ENCODE results near the gene PNMA8A.

- TF ChIP-seq TAF1 (IDR thresholded peaks at IDR 0.05; ENCODE audit: borderline replicate concordance, insufficient read depth, low read length) (no peak), FOXP2 (optimal IDR thresholded peaks at IDR 0.05; ENCODE audit: borderline replicate concordance, extremely low read depth, extremely low read length, insufficient read depth) (no peak), POLR2AphosphoS5 (IDR thresholded peaks at IDR 0.05; ENCODE audit: low read depth, low read length) (no peak), SIN3A (IDR thresholded peaks at IDR 0.05; ENCODE audit: borderline replicate concordance, insufficient read depth, low read length) (no peak)
- TF ChIP-seq, protein P1, sequence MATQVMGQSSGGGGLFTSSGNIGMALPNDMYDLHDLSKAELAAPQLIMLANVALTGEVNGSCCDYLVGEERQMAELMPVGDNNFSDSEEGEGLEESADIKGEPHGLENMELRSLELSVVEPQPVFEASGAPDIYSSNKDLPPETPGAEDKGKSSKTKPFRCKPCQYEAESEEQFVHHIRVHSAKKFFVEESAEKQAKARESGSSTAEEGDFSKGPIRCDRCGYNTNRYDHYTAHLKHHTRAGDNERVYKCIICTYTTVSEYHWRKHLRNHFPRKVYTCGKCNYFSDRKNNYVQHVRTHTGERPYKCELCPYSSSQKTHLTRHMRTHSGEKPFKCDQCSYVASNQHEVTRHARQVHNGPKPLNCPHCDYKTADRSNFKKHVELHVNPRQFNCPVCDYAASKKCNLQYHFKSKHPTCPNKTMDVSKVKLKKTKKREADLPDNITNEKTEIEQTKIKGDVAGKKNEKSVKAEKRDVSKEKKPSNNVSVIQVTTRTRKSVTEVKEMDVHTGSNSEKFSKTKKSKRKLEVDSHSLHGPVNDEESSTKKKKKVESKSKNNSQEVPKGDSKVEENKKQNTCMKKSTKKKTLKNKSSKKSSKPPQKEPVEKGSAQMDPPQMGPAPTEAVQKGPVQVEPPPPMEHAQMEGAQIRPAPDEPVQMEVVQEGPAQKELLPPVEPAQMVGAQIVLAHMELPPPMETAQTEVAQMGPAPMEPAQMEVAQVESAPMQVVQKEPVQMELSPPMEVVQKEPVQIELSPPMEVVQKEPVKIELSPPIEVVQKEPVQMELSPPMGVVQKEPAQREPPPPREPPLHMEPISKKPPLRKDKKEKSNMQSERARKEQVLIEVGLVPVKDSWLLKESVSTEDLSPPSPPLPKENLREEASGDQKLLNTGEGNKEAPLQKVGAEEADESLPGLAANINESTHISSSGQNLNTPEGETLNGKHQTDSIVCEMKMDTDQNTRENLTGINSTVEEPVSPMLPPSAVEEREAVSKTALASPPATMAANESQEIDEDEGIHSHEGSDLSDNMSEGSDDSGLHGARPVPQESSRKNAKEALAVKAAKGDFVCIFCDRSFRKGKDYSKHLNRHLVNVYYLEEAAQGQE (IDR thresholded peaks at IDR 0.05; ENCODE audit: insufficient read depth in 1 of 2, low read depth in 2 of 2, low read length in 2 of 2) = no peak
Observed at GRCh38 chr19:46491975-46492682, 20.8 kb upstream of the PNMA8A start.
